H9 (cell line): ENCODE results near the gene MAPKAPK3. TPM values are rescaled to one million over a fixed set of nuclear protein-coding genes. Genes with fewer than 3 reads are reported as not detected.

Experiments
- DNase-seq: peaks from one replicate; pipeline ENCODE4 v3.0.0-alpha.2; 2017
- H2AFZ ChIP-seq: one replicate; pipeline ENCODE4 v1.6.1; 2013; ENCODE audit warnings: mild to moderate bottlenecking, low read length, control low read depth, moderate library complexity
- H2AK5ac ChIP-seq: 2 replicates; pipeline ENCODE4 v1.6.1; 2013; ENCODE audit warnings: low read length, control low read depth, mixed read lengths; ENCODE audit not compliant: insufficient read length
- H2BK120ac ChIP-seq: one replicate; pipeline ENCODE4 v1.6.1; 2013; ENCODE audit warnings: low read depth, mild to moderate bottlenecking, low read length, control low read depth, inconsistent platforms; ENCODE audit not compliant: poor library complexity, severe bottlenecking
- H2BK12ac ChIP-seq: 2 replicates; pipeline ENCODE4 v1.6.1; 2013; ENCODE audit warnings: low read length, control low read depth, mixed read lengths, low read depth; ENCODE audit not compliant: insufficient read length
- H2BK15ac ChIP-seq: 2 replicates; pipeline ENCODE4 v1.6.1; 2013; ENCODE audit warnings: low read depth, low read length, control low read depth
- H2BK20ac ChIP-seq: one replicate; pipeline ENCODE4 v1.6.1; 2013; ENCODE audit warnings: low read depth, mild to moderate bottlenecking, low read length, control low read depth, inconsistent platforms; ENCODE audit not compliant: poor library complexity, severe bottlenecking
- H2BK5ac ChIP-seq: 2 replicates; pipeline ENCODE4 v1.6.1; 2013; ENCODE audit warnings: low read length, control low read depth, mixed read lengths; ENCODE audit not compliant: insufficient read length
- H3K14ac ChIP-seq: 2 replicates; pipeline ENCODE4 v1.6.1; 2013; ENCODE audit warnings: low read length, control low read depth; ENCODE audit not compliant: insufficient read depth
- H3K18ac ChIP-seq: 2 replicates; pipeline ENCODE4 v1.6.1; 2013; ENCODE audit warnings: low read depth, mild to moderate bottlenecking, mixed read lengths, low read length, control low read depth; ENCODE audit not compliant: insufficient read length
- H3K23ac ChIP-seq: 2 replicates; pipeline ENCODE4 v1.6.1; 2013; ENCODE audit warnings: low read length, control low read depth, mixed read lengths, low read depth; ENCODE audit not compliant: insufficient read length
- H3K23me2 ChIP-seq: 2 replicates; pipeline ENCODE4 v1.6.1; 2013; ENCODE audit warnings: low read depth, mild to moderate bottlenecking, mixed read lengths, low read length, control low read depth; ENCODE audit not compliant: insufficient read length, poor library complexity, severe bottlenecking
- H3K27ac ChIP-seq: 2 replicates; pipeline ENCODE4 v1.5.1; 2013; ENCODE audit warnings: low read length, control low read depth, mixed read lengths, low read depth; ENCODE audit not compliant: insufficient read length
- H3K27me3 ChIP-seq: 2 replicates; pipeline ENCODE4 v1.6.1; 2013; ENCODE audit warnings: low read length, control low read depth, inconsistent platforms; ENCODE audit not compliant: insufficient read depth
- H3K4ac ChIP-seq: 2 replicates; pipeline ENCODE4 v1.6.1; 2013; ENCODE audit warnings: low read depth, mild to moderate bottlenecking, control low read depth, inconsistent platforms, low read length, moderate library complexity
- H3K4me1 ChIP-seq: 2 replicates; pipeline ENCODE4 v1.6.1; 2013; ENCODE audit warnings: low read length, control low read depth, inconsistent platforms; ENCODE audit not compliant: insufficient read depth
- H3K4me2 ChIP-seq: 2 replicates; pipeline ENCODE4 v1.6.1; 2013; ENCODE audit warnings: low read length, control low read depth, mixed read lengths; ENCODE audit not compliant: insufficient read length, insufficient read depth
- H3K56ac ChIP-seq: 2 replicates; pipeline ENCODE4 v1.6.1; 2013; ENCODE audit warnings: low read depth, mild to moderate bottlenecking, mixed read lengths, low read length, control low read depth; ENCODE audit not compliant: insufficient read length
- H3K79me1 ChIP-seq: 2 replicates; pipeline ENCODE4 v1.6.1; 2013; ENCODE audit warnings: low read depth, mild to moderate bottlenecking, moderate library complexity, low read length, control low read depth, inconsistent platforms; ENCODE audit not compliant: insufficient read depth, poor library complexity, severe bottlenecking
- H3K79me2 ChIP-seq: 2 replicates; pipeline ENCODE4 v1.6.1; 2013; ENCODE audit warnings: low read length, control low read depth, inconsistent platforms; ENCODE audit not compliant: insufficient read depth
- H3K9ac ChIP-seq: 2 replicates; pipeline ENCODE4 v1.6.1; 2013; ENCODE audit warnings: low read length, control low read depth, mixed read lengths; ENCODE audit not compliant: insufficient read length; ENCODE audit errors: extremely low read depth
- H3K9me3 ChIP-seq: one replicate; pipeline ENCODE4 v1.6.1; 2013; ENCODE audit warnings: low read depth, low read length, inconsistent platforms; ENCODE audit not compliant: control insufficient read depth
- H3T11ph ChIP-seq: one replicate; pipeline ENCODE4 v1.6.1; 2013; ENCODE audit warnings: mild to moderate bottlenecking, low read length, control low read depth, inconsistent platforms
- H4K20me1 ChIP-seq: one replicate; pipeline ENCODE4 v1.6.1; 2013; ENCODE audit not compliant: control insufficient read depth, insufficient read length, insufficient read depth
- H4K5ac ChIP-seq: 2 replicates; pipeline ENCODE4 v1.6.1; 2013; ENCODE audit warnings: low read depth, mild to moderate bottlenecking, mixed read lengths, low read length, control low read depth; ENCODE audit not compliant: insufficient read length
- H4K8ac ChIP-seq: replicated peaks from 2 replicates; pipeline ENCODE4 v1.6.1; 2013; ENCODE audit warnings: low read length, control low read depth, mixed read lengths, low read depth; ENCODE audit not compliant: insufficient read length
- H4K91ac ChIP-seq: 2 replicates; pipeline ENCODE4 v1.6.1; 2013; ENCODE audit warnings: low read depth, mild to moderate bottlenecking, moderate library complexity, mixed read lengths, low read length, control low read depth; ENCODE audit not compliant: insufficient read length
- H3K27ac Mint-ChIP-seq, 3 experiments: 2 replicates in 2 of 3; 3 replicates in 1 of 3; pipeline ENCODE4 v1.8.0; 2020 to 2021; ENCODE audit warnings: mixed read lengths in 3 of 3, mild to moderate bottlenecking in 1 of 3, moderate library complexity in 1 of 3
- H3K27me3 Mint-ChIP-seq: 2 replicates; pipeline ENCODE4 v1.8.0; 2021; ENCODE audit warnings: low read depth, mild to moderate bottlenecking, moderate library complexity, mixed read lengths
- H3K36me3 Mint-ChIP-seq, 3 experiments: 2 replicates in 2 of 3; 3 replicates in 1 of 3; pipeline ENCODE4 v1.8.0; 2020 to 2021; ENCODE audit warnings: low read depth in 3 of 3, mixed read lengths in 3 of 3; ENCODE audit not compliant: insufficient read depth in 1 of 3
- H3K4me1 Mint-ChIP-seq, 2 experiments: 2 replicates each; pipeline ENCODE4 v1.8.0; 2020; ENCODE audit warnings: mixed read lengths in 2 of 2
- H3K4me3 Mint-ChIP-seq, 2 experiments: 2 replicates in 1 of 2; 3 replicates in 1 of 2; pipeline ENCODE4 v1.8.0; 2020 to 2021; ENCODE audit warnings: mild to moderate bottlenecking in 2 of 2, mixed read lengths in 2 of 2, moderate library complexity in 1 of 2
- H3K9me3 Mint-ChIP-seq, 2 experiments: 2 replicates in 1 of 2; 3 replicates in 1 of 2; pipeline ENCODE4 v1.8.0; 2020; ENCODE audit warnings: mild to moderate bottlenecking in 2 of 2, mixed read lengths in 2 of 2, moderate library complexity in 1 of 2
- WGBS: extraction: QIAGEN DNeasy Blood & Tissue Kit; methylation state at CpG from one replicate; pipeline ENCODE4 v1.1.7; 2013; ENCODE audit warnings: missing lambda C conversion rate, low lambda C conversion rate, mixed read lengths; ENCODE audit not compliant: insufficient read length; ENCODE audit errors: extremely low coverage; 5-methylcytosine and 5-hydroxymethylcytosine counted together
- total RNA-seq: library from RNA; stranded (reverse); gene quantifications from 2 replicates; pipeline ENCODE4 v1.2.1, GENCODE V29; 2021
- TF ChIP-seq, protein P1 (sequence below): fragments of 200-600 bp; sonication (generic); conservative IDR thresholded peaks from 3 replicates; pipeline ENCODE4 v1.8.0; 2021; ENCODE audit warnings: antibody characterized with exemption, mild to moderate bottlenecking

Gene MAPKAPK3
- total RNA-seq, 1 experiment from 2014 or later: 57.9 TPM

DNA sequence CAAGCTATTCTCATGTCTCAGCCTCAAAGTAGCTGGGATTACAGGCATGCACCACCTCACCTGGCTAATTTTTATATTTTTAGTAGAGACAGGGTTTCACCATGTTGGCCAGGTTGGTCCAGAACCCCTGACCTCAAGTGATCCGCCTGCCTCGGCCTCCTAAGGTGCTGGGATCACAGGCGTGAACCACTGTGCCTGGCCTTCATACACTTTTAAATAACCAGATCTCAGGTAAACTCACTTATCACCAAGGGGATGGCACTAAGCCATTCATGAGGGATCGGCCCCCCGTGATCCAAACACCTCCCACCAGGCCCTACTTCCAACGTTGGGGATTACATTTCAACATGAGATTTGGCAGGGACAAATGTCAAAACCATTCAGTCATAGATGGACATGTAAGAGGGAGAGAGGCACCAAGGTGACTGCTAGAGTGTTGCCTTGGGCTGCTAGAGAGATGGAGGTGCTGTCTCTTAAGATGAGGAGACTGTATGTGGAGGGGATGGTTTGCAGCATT lies 44.4 kb downstream of the MAPKAPK3 start:
- H4K5ac ChIP-seq: no peak overlapping the region
- H3K4me3 Mint-ChIP-seq: no peak overlapping the region
- no peaks in the 10 kb centered on the region for H3K9me3 ChIP-seq
- no peaks in the 10 kb centered on the region for H4K20me1 ChIP-seq
- H4K8ac ChIP-seq: no peak overlapping the region
- H2BK20ac ChIP-seq: no peak overlapping the region
- H3K27ac ChIP-seq: no peak overlapping the region
- no peaks in the 10 kb centered on the region for H3K23me2 ChIP-seq
- H3K4me1 ChIP-seq: no peaks in the 10 kb centered on the region
- no peak overlapping the region for H3K9ac ChIP-seq
- H3K79me2 ChIP-seq: no peaks in the 10 kb centered on the region
- peaks cover 4 to 7% of the 10 kb centered on the region in 2 experiments; a peak in 3 of 4 replicates for H3K4me1 Mint-ChIP-seq
- no peak overlapping the region for H2BK5ac ChIP-seq
- no peak overlapping the region for H3K18ac ChIP-seq
- H3K56ac ChIP-seq: no peak overlapping the region
- no CpG with 5 or more reads among the region's 6 CpGs for WGBS
- peaks cover 19% of the 10 kb centered on the region for H3K27me3 Mint-ChIP-seq
- no peak overlapping the region for H3K4ac ChIP-seq
- no peaks in the 10 kb centered on the region; a peak in 1 of 7 replicates for H3K36me3 Mint-ChIP-seq
- no peak overlapping the region for H2BK12ac ChIP-seq
- H2BK15ac ChIP-seq: no peak overlapping the region
- H4K91ac ChIP-seq: no peak overlapping the region
- H3K9me3 Mint-ChIP-seq: no peaks in the 10 kb centered on the region; a peak in 1 of 5 replicates
- no peak overlapping the region for H3K4me2 ChIP-seq
- no peak overlapping the region for H3T11ph ChIP-seq
- no peak overlapping the region for H3K27ac Mint-ChIP-seq
- DNase-seq: peak; percentile 9
- TF ChIP-seq, protein P1, sequence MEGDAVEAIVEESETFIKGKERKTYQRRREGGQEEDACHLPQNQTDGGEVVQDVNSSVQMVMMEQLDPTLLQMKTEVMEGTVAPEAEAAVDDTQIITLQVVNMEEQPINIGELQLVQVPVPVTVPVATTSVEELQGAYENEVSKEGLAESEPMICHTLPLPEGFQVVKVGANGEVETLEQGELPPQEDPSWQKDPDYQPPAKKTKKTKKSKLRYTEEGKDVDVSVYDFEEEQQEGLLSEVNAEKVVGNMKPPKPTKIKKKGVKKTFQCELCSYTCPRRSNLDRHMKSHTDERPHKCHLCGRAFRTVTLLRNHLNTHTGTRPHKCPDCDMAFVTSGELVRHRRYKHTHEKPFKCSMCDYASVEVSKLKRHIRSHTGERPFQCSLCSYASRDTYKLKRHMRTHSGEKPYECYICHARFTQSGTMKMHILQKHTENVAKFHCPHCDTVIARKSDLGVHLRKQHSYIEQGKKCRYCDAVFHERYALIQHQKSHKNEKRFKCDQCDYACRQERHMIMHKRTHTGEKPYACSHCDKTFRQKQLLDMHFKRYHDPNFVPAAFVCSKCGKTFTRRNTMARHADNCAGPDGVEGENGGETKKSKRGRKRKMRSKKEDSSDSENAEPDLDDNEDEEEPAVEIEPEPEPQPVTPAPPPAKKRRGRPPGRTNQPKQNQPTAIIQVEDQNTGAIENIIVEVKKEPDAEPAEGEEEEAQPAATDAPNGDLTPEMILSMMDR: no peak
- H3K27me3 ChIP-seq: no peaks in the 10 kb centered on the region
- no peak overlapping the region for H3K23ac ChIP-seq
- H2AK5ac ChIP-seq: no peak overlapping the region
- H3K79me1 ChIP-seq: no peaks in the 10 kb centered on the region
- H2BK120ac ChIP-seq: no peak overlapping the region
- H2AFZ ChIP-seq: no peak overlapping the region
- H3K14ac ChIP-seq: no peak overlapping the region
